ENCODE measurements around the gene SLC25A44.

DNA sequence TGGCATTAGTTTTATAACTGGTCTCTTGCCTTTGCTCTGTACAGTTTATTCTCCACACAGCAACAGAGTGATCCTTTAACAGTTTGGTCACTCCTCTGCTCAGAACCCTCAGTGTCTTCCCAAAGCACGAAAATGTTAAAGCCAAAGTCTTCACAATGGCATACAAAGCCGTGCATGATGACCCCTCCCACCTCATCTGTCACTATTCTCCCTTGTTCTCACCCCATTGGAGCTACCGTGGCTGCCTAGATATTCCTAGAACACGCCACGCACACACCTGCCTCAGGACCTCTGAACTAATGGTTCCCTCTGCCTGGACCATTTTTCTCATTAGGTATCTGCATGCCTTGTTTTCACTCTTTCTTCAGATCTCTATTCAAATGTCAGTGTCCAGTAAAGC lies 49.2 kb upstream of the SLC25A44 start:
- no peak for TF ChIP-seq ESRRG (CRISPR knock-in tag; IDR thresholded peaks at IDR 0.05)
- TF ChIP-seq, protein P1, sequence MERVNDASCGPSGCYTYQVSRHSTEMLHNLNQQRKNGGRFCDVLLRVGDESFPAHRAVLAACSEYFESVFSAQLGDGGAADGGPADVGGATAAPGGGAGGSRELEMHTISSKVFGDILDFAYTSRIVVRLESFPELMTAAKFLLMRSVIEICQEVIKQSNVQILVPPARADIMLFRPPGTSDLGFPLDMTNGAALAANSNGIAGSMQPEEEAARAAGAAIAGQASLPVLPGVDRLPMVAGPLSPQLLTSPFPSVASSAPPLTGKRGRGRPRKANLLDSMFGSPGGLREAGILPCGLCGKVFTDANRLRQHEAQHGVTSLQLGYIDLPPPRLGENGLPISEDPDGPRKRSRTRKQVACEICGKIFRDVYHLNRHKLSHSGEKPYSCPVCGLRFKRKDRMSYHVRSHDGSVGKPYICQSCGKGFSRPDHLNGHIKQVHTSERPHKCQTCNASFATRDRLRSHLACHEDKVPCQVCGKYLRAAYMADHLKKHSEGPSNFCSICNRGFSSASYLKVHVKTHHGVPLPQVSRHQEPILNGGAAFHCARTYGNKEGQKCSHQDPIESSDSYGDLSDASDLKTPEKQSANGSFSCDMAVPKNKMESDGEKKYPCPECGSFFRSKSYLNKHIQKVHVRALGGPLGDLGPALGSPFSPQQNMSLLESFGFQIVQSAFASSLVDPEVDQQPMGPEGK (CRISPR knock-in tag; IDR thresholded peaks at IDR 0.05; ENCODE audit: borderline replicate concordance): no peak
- TF ChIP-seq ZFP3 (CRISPR knock-in tag; IDR thresholded peaks at IDR 0.05): no peak
- no peak for TF ChIP-seq CSDC2 (CRISPR knock-in tag; IDR thresholded peaks at IDR 0.05)
- TF ChIP-seq ZFP30 (CRISPR knock-in tag; IDR thresholded peaks at IDR 0.05): no peak
- TF ChIP-seq, protein P2, sequence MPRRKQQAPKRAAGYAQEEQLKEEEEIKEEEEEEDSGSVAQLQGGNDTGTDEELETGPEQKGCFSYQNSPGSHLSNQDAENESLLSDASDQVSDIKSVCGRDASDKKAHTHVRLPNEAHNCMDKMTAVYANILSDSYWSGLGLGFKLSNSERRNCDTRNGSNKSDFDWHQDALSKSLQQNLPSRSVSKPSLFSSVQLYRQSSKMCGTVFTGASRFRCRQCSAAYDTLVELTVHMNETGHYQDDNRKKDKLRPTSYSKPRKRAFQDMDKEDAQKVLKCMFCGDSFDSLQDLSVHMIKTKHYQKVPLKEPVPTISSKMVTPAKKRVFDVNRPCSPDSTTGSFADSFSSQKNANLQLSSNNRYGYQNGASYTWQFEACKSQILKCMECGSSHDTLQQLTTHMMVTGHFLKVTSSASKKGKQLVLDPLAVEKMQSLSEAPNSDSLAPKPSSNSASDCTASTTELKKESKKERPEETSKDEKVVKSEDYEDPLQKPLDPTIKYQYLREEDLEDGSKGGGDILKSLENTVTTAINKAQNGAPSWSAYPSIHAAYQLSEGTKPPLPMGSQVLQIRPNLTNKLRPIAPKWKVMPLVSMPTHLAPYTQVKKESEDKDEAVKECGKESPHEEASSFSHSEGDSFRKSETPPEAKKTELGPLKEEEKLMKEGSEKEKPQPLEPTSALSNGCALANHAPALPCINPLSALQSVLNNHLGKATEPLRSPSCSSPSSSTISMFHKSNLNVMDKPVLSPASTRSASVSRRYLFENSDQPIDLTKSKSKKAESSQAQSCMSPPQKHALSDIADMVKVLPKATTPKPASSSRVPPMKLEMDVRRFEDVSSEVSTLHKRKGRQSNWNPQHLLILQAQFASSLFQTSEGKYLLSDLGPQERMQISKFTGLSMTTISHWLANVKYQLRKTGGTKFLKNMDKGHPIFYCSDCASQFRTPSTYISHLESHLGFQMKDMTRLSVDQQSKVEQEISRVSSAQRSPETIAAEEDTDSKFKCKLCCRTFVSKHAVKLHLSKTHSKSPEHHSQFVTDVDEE (CRISPR knock-in tag; IDR thresholded peaks at IDR 0.05): no peak
- no peak for TF ChIP-seq ZC3H10 (CRISPR knock-in tag; IDR thresholded peaks at IDR 0.05)
- no peak for TF ChIP-seq ZNF8 (CRISPR knock-in tag; IDR thresholded peaks at IDR 0.05)
- no peak for TF ChIP-seq ZNF70 (CRISPR knock-in tag; IDR thresholded peaks at IDR 0.05)
- TF ChIP-seq ISL1 (CRISPR knock-in tag; IDR thresholded peaks at IDR 0.05): no peak
- no peak for TF ChIP-seq ZNF565 (CRISPR knock-in tag; conservative IDR thresholded peaks at IDR 0.05; ENCODE audit: low read depth)
- TF ChIP-seq TOX (CRISPR knock-in tag; IDR thresholded peaks at IDR 0.05; ENCODE audit: borderline replicate concordance): no peak
- TF ChIP-seq RARB (CRISPR knock-in tag; IDR thresholded peaks at IDR 0.05): no peak
